GM12864 (cell line): ENCODE results near the gene HOXB5.

ENCODE experiments used
- DNase-seq: peaks from one replicate; pipeline ENCODE4 v3.0.0-alpha.2; 2011; ENCODE audit warnings: low read depth
- H3K4me3 ChIP-seq: 2 replicates; pipeline ENCODE4 v1.5.1; 2011; ENCODE audit warnings: mild to moderate bottlenecking, low read depth, low read length, control low read depth
- TF ChIP-seq, protein P1 (sequence below): IDR thresholded peaks from 2 replicates; pipeline ENCODE4 v1.5.1; 2011; ENCODE audit warnings: low read depth, mild to moderate bottlenecking, moderate library complexity, low read length, control low read depth, inconsistent platforms; ENCODE audit errors: missing control alignments

The HOXB5 gene

DNA sequence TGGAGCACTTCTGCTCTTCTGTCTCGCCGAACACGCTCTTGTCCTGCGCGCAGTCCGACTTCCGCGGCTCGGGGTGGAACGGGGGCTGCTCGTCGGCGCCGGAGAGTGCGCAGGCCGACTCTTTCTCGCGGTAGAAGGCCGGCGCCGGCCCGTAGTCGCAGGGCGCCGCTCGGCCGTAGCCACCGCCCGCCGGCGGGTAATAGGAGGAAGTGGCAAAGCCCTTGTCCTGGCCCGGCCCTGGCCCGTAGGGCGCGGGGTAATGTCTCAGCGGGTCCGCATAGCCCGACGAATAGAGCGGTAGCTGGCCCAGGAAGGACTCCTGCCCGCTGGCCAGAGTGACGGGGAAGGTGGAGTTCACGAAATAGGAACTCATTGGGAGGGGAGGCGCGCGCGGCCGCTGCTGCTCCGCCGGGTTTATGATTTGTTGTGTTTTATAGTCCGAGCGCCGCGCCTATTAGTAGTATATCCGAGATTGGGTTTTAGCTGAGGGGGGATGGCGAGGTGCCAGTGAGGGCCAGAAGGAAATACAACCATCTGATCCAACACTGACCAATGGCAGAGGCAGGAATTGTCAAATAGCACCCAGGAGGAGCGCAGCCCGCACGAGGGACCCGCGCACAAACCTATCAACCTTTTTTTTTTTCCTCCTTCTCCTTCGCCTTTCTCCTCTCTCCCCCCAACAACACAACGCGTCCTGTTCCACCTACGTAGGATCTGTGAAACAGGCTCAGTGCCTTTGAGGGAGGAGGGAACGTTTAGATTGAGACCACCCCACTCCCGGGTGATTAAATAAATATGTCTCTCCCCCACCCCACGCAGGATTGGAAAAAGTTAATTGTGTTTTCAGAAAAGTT lies 4.4 kb upstream of the HOXB5 start:
- no peak for DNase-seq
- peak overlapping the region; percentile 43 for H3K4me3 ChIP-seq
- TF ChIP-seq, protein P1, sequence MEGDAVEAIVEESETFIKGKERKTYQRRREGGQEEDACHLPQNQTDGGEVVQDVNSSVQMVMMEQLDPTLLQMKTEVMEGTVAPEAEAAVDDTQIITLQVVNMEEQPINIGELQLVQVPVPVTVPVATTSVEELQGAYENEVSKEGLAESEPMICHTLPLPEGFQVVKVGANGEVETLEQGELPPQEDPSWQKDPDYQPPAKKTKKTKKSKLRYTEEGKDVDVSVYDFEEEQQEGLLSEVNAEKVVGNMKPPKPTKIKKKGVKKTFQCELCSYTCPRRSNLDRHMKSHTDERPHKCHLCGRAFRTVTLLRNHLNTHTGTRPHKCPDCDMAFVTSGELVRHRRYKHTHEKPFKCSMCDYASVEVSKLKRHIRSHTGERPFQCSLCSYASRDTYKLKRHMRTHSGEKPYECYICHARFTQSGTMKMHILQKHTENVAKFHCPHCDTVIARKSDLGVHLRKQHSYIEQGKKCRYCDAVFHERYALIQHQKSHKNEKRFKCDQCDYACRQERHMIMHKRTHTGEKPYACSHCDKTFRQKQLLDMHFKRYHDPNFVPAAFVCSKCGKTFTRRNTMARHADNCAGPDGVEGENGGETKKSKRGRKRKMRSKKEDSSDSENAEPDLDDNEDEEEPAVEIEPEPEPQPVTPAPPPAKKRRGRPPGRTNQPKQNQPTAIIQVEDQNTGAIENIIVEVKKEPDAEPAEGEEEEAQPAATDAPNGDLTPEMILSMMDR = no peak

DNA sequence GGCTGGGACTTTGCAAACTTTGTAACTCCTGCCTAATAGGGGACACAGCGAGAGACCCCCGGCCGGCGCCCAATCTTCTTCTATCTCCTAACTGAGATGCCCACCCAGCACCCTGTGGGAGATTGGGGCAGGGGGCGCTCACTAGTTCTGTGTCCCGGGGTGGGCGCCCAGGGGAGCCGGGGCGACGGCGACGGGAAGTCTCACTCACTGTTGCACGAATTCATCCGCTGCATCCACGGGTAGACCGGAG lies 3.9 kb upstream of the HOXB5 start:
- peak overlapping the region; percentile 43 for H3K4me3 ChIP-seq
- no peak for DNase-seq
- TF ChIP-seq, protein P1 = no peak

- H3K4me3 ChIP-seq = peak overlapping the region; percentile 43
- no peak for DNase-seq
- TF ChIP-seq, protein P1 = no peak
Observed at GRCh38 chr17:48596735-48597527, 3.4 kb upstream of the HOXB5 start.

DNA sequence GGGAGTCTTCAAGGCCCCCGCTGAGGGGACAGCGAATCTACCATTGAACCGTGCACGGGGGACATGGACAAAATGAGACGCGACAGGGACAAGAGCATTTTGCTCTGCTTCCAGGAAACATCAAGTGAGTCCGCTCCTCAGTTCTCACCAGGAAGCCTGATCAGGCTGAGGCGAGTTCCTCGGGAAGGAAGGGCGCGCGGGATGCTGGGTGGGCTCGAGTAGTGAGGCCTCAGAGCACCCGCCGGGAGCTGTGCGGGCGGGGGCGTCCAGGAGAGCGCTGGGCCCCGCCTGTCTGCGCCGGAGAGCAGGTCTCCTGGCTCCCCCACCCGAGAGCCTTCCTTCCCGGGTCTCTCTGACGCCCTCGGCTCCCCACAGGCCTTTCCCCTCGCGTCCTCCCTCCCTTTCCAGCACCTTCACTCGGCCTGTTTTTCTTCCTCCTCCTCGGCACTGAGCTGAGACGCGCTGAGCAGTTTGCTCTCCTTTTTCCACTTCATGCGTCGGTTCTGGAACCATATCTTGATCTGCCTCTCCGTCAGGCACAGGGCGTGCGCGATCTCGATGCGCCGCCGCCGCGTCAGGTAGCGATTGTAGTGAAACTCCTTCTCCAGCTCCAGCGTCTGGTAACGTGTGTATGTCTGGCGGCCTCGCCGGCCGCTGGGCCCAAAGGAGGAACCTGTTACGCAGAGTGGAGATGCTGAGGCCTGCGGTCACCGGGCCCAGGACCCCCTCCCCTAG lies 2.6 kb upstream of the HOXB5 start:
- peak overlapping the region; percentile 34 for H3K4me3 ChIP-seq
- TF ChIP-seq, protein P1 = no peak
- DNase-seq = no peak

DNA sequence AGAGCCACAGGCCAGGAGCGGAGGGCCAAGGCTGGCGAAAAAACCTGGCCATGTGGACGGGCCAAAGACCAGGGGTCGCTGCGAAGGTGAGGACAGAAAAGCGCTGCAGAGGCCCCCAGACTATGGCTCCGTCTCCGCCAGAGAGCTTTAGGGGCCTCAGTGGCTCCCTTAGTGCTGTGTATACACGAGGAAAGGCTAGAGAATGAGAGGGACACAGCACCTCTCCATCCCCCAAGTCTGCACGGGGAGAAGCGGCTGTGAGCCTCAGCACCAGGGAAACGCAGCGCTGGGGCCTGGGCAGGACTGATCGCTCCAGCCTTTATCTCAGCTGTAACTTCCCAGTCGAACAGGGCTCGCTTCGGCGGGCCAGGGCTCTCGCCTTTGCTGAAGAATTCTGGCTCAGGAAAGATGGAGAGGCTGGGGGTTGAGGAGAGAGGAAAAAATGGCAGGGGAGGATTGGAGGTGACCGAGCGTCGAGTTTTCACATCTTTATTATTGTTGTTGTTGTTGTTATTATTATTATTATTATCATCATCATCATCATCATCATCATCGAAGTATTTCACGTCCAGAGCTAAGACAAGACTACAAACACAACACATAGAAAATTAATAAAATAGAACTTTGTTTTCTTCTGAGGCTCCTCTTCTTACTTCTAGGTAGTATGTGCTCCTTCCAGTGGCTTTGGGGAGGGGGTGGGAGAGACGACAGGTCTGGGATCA lies 1.9 kb upstream of the HOXB5 start:
- H3K4me3 ChIP-seq = no peak overlapping the region
- TF ChIP-seq, protein P1 = no peak
- DNase-seq = no peak

DNA sequence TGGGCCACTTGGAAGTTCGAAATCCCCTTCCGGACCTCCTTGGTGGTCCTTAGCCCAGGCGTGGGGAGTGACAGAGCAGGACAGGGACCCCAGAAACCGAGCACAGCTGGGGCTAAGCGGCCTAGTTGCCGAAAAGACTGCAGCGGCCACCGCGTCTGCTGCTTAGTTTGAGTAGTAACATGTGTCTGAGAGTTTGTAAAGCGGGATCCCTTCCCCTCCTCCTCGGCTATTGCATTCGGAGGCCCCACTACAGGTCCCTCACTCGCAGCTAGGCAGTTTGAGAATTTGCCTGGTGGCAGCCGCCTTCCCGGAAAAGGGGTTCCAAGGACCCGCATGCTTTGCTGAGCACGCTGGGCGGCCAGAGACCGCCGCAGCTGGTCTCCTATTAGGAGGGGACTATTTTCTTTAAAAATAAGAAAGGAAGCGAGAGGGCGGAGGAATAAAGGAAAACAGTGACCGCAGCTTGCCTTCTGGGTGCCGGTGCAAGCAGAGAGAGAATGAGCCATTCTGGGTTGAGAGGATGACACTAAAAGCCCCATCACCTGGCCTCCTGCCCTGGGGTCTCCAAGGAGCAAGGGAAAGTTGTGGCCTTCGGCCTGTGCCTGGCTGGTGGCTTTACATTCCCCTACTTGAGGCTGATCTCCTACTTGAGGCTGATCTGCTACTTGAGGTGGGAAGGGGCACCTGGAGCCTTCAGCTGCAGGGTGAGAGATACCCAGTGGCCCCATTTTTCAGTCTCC lies 1.1 kb upstream of the HOXB5 start:
- TF ChIP-seq, protein P1 = no peak
- H3K4me3 ChIP-seq = no peak overlapping the region
- no peak for DNase-seq
